Heart left ventricle (tissue), 13 donors: ENCODE results near the gene LRP5.

Experiments
- POLR2A ChIP-seq, 2 donors: fragments of 450-650 bp; IDR thresholded peaks; one replicate each; pipeline ENCODE4 v1.6.1; 2017; ENCODE audit warnings: antibody characterized with exemption in 2 of 2, mild to moderate bottlenecking in 2 of 2, moderate library complexity in 2 of 2
- TF ChIP-seq, protein P1 (sequence below), 12 donors: fragments of 200-600 bp; sonication (generic) in 4 of 12; IDR thresholded peaks; one replicate each; pipeline versions ENCODE4 v1.5.0 to v1.8.0; 2018 to 2022; ENCODE audit warnings: antibody characterized with exemption in 12 of 12, mild to moderate bottlenecking in 5 of 12
- donor health status: ischemic (EF 13 %, LVEDD 7.1; RV severe dilation, severe dysfunction).
- donor health status: DM: no; HTN: yes; CAD: no.
- donor health status: DM: no; HTN: no; CAD: no.
- donor health status: ischemic (EF 25% LVEDD 6.9; RV normal size, moderate dysfunction).
- donor health status: ischemic (EF 25% LVEDD 5.7; RV mildly dilated, moderate dysfunction).
- donor health status: ischemic (EF 35%, LVEDD 5.7; RV mildly dilated, moderate dysfunction).
- donor health status: nonischemic (EF 11% LVEDD 7.7; RV severe dilation, severe dysfunction).
- donor health status: DM: yes; HTN: yes; CAD: no.
- donor health status: PGD.
- donor health status: ischemic (EF 29% LVEDD 5.4; RV normal size, mild dysfunction).
- donor health status: nonischemic (EF 23%, LVEDD 6.1; RV moderate dilation, normal function).

DNA sequence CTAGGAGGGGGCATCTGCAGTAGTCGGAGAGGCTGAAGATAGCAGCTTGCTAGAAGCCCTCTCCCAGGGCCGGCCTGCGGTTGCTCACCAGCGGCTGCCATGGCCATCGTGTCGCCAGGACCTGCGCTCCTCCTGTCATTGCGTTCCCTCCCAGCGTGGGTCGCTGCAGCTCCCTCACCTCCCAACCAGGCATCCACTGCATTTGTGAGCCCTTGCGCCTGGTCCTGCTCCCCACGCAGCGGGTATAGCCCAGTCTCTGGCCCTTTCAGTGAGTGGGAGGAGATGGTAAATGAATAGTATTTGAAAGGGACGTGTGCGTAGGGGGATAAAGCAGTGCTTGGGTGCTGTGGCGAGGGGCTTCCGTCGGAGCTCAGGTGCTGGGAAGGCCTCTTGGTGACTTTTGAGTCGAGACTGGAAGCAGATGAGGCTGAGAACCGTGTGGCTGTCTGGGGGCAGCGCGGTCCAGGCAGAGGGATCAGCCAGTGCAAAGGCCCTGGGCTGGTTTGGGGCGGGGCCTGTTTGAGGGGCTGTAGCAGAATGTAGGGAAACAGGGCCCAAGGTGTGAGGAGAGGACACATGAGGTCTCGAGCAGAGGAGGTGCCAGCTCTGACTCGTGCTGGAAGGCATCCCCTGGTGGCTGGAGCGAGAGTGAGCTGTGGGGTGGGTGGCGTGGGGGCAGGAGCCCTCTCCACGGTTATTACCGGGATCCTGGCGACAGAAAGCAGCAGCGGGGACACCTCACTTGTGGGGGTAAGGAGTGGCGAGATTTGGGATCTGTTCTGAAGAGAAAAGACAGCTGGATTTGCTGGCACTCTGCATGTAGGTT is 39.3 kb downstream of the LRP5 start:
- TF ChIP-seq, protein P1, sequence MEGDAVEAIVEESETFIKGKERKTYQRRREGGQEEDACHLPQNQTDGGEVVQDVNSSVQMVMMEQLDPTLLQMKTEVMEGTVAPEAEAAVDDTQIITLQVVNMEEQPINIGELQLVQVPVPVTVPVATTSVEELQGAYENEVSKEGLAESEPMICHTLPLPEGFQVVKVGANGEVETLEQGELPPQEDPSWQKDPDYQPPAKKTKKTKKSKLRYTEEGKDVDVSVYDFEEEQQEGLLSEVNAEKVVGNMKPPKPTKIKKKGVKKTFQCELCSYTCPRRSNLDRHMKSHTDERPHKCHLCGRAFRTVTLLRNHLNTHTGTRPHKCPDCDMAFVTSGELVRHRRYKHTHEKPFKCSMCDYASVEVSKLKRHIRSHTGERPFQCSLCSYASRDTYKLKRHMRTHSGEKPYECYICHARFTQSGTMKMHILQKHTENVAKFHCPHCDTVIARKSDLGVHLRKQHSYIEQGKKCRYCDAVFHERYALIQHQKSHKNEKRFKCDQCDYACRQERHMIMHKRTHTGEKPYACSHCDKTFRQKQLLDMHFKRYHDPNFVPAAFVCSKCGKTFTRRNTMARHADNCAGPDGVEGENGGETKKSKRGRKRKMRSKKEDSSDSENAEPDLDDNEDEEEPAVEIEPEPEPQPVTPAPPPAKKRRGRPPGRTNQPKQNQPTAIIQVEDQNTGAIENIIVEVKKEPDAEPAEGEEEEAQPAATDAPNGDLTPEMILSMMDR (IDR thresholded peaks at IDR 0.05) = peak in 1 of 12 donors; percentile 15
- no peak for TF ChIP-seq POLR2A (IDR thresholded peaks at IDR 0.05)
